NCI-H146 treated with DMSO at 0.1 percent for 48 hours (cell line): ENCODE measurements around the gene MADCAM1.

Experiments
- DNase-seq: peaks from one replicate; lab custom pipeline; 2025; ENCODE audit not compliant: unreplicated experiment; lab: John Stamatoyannopoulos, UW

MADCAM1 gene

DNA sequence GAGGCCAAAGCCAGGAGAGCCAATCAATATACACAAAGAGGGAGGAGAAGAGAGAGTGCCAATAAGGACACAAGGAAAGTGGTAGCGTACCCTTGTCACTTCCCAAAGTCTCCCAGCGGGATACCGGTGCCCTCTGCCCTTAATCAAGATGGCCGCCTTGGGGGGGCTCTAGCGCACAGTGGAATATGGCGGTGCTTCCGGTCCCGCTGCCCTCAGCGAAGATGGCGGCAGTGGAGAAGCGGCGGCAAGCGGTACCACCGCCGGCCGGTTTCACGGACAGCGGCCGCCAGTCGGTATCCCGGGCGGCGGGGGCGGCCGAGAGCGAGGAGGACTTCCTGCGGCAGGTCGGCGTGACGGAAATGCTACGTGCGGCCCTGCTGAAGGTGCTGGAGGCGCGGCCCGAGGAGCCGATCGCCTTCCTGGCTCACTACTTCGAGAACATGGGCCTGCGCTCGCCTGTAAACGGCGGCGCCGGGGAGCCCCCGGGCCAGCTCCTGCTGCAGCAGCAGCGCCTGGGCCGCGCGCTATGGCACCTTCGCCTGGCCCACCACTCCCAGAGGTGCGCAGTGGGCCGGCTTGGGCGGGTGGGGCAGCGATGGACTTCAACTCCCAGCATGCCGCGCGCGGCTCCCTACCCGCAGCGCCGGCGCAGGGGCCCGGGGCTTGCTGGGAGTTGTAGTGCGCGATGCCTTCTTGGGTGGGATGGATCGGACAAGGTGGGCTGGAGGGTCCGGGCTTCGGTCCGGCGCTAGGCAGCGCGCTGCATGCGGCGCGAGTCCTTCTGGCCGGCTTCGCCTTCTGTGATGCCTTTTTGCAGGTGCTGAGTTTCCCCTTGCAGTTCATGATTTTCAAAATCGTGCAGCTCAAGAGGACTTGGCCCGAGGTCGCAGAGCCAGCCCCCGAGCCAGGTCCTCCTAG is 11.3 kb downstream of the MADCAM1 start, which contains the start of gene TPGS1:
TPGS1 (plus strand) TSS at position 212 of the 918 bp plus-strand sequence; CDS start at position 222, 10 bp downstream.
- DNase-seq = no peak

DNA sequence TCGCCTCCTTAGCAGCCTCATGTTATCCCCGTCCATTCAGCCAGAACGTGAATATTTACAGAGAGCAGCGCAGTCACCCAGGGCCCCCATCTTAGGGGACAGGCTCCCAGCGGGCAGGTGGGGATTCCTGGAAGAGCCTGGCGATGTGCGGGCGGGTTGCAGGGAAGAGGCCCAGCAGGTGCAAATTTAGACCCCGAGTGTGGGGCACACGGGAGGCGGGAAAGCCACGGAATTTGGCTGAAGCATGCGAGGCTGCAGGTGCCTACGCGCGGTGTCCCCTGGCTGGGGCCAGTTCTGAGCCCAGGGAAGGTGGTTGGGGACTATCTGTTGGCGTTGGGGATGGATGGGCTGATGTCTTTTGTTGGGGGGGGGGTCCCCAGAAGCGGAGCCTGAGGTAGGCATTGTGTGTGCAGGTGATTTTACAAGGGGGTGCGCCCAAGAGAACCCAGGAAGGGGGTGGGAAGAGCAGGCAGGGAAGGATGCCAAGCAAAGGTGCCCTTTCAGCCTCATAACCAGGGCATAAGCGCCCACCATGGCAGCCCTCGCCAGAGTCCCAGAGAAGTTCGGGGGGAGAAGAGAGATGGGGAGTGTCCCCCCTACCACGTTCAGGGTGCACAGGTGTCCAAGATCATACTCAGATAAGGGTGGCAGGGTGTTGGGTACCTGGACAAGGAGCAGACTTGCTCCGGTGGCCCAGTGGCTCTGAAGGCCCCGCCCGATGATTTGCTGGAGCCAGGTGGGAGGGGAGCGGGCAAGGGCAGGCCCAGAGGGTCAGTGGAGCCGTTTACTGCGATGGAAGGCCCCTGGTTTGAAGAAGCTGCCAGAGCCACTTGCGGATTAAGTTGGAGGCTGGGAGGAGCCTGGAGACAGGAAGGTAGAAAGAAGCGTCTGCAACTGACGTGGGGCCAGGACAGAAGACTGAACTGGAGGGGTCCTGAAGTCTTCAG is 12.2 kb downstream of the MADCAM1 start:
- DNase-seq = no peak

- peak; percentile 28 for DNase-seq
These were observed 14.4 kb downstream of the MADCAM1 start for GRCh38 chr19:510606-511100.

DNA sequence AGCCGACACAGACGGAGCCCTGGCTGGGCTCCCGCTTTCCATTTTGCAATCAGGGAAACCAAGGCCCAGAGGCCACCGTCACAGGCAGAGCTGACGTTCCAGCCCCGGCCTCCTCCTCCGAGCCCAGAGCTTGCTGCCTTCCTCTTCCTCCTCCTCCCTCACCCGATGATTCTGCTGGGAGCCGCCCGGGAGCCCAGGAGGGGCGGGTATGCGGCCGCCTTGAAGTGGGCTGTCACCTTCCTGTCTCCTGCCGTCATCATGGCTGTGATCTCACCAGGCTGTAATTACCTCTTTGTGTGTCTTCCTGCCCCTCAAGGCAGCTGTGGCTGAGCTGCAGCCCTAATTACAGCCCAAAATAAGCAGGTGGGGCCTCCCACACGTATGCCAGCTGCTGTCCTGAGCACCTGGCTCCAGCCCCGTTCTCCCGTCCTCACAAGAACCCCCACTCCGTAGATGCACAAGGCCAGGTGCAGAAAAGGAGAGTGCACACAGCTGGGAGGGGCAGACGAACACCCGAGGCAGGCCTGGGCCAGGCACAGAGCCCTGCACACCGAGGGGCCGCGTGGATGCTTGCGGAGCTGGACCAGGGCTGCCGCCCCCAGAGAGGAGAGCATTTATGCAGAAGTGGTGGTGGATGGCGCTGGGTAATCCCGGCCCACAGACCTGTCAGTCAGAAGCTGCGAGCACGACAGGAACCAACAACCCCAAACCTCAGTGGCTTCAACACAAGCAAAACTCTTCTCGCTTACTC is 15.0 kb downstream of the MADCAM1 start:
- peak; percentile 95 for DNase-seq

DNA sequence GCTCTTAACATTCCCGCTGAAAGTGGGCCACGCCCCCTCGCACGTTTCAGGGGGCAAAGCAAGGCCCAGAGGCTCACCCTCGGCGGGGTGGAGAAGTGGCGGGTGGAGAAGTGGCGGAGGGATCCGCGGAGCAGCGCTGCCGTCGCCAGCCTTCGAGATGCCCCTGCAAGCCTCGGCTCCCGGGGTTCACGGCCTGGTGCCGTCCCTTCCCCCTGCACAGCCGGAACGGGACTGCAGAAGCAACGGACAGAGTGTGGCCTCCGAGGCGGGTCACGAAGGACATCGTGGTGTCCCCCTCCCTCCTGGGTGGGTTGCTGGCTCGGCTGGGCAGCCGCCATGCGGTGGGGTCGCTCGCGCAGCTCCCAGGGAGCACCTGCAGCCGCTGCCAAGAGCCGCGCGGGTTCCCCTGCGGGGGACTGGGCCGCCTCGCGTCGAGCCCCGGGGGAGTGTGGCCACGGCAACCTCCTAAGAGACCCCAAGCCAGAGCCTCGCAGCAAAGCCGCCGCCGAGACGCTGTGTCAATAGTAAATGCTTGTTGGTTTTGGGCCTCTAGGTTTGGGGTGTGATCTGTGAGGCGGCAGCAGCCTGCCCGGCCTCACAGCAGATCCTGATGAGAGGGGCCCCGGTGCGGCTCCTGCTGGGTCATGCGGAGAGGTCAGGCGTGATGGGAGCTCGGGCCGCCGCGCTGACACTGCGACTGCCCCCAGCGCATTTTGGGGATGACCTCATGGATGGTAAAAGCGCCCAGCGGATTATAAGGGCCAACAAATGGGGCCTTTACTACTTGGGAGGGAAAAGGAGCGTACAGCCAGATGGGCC is 16.5 kb downstream of the MADCAM1 start:
- no peak for DNase-seq

GRCh38 chr19:513368-514165 is 17.3 kb downstream of the MADCAM1 start:
- DNase-seq = no peak

- no peak for DNase-seq
These were observed 17.9 kb downstream of the MADCAM1 start for GRCh38 chr19:514166-514663.

DNA sequence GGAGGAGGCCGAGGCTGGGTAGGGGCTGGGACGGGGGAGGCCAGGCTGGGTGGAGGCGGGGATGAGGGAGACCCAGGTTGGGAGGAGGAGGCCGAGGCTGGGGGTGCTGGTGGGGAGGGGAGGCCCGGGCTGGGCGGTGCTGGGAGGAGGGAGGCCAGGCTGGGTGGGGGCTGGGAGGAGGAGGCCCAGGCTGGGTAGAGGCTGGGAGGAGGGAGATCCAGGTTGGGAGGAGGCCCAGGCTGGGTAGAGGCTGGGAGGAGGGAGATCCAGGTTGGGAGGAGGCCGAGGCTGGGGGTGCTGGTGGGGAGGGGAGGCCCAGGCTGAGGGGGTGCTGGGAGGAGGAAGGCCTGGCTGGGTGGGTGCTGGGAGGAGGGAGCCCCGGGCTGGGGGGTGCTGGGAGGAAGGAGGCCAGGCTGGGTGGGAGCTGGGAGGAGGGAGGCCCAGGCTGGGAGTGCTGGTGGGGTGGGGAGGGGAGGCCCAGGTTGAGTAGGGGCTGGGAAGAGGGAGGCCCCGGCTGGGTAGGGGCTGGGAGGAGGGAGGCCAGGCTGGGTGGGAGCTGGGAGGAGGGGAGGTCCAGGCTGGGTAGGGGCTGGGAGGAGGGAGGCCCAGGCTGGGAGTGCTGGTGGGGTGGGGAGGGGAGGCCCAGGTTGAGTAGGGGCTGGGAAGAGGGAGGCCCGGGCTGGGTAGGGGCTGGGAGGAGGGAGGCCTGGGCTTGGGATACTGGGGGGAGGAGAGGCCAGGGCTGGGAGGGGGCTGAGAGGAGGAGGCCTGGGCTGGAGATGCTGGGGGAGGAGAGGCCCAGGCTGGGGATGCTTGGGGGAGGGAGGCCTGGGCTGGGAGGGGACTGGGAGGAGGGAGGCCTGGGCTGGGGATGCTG is 21.7 kb downstream of the MADCAM1 start:
- no peak for DNase-seq

GRCh38 chr19:518598-519231 is 22.4 kb downstream of the MADCAM1 start:
- no peak for DNase-seq

DNA sequence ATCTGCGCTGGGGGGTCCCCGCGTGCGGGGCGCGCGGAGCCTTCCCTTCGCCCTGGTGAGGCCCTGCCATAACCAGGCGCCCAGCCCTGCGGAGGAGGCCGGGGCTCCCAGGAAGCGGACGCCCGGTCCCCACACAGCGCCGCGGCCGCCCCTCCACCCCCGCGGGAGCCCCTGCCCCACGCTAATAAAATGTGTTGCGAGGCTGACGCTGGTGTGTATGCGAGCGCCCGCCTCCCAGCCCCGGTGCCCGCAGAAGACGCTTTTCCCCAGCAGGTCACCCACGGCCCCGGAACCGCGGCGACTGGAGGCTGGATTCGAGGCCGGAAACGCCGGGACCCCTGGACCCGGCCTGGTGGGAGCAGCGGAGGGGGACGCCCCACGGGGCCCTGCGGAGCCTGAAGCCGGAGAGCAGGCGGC is 23.2 kb downstream of the MADCAM1 start:
- DNase-seq = no peak

- no peak for DNase-seq
These were observed 26.4 kb downstream of the MADCAM1 start for GRCh38 chr19:522726-523125.

DNA sequence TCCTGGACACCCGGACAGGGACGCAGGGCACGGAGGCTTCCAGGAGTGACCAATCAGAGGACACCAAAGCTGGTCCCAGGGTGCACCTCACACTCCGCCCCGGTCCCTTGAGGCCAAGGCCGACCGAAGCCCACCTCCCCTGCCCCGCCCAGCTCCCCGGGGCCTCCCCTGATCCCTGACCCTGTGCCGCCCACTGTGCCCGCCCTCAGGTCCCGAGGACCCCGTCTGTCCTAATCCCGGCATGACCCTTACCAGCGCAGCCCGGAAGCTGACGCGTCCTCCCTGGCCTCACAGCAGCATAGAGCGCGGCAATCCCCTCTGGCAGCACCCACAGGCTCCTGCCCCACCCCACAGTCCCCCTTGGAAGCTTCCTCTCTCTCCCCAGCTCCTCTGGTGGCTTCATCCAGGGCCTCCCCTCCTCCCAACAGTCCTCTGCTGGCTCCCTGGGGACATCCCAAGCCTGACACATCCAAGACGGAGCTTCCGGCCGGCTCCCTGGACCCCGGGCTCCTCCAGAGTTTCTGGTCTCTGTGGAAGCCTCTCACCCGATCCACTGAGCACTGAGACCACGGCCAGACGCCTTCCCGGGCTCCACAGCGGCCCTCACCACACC is 27.9 kb downstream of the MADCAM1 start:
- DNase-seq = no peak

DNA sequence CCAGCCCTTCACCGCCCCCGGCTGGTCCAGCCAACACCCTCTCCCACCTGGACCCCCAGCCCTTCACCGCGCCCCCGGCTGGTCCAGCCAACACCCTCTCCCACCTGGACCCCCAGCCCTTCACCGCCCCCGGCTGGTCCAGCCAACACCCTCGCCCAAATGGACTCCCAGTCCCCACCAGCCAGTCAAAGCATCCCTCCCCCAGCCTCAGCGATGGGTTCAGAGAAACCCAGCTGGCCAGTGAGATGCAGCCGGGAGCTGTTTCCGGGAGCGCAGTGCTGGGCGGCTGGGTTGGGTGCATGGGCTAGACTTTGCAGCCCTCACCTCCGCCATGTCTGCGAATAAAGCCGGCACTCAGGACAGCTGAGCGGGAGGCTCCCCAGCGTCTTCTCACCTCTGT is 28.7 kb downstream of the MADCAM1 start:
- DNase-seq = no peak

- no peak for DNase-seq
These were observed 29.7 kb downstream of the MADCAM1 start for GRCh38 chr19:525857-526419.

- no peak for DNase-seq
These were observed 34.1 kb downstream of the MADCAM1 start for GRCh38 chr19:530134-531008.
